Stimulated activated CD4-positive, alpha-beta T cell treated with anti-CD3 and anti-CD28 coated beads, Interleukin-4, amount 100 ng/mL, for 4 hours (primary cell): ENCODE results near the gene DBNL.

Experiments
- DNase-seq, 2 experiments: peaks; one replicate each; pipeline ENCODE4 v3.0.0-alpha.2; 2020

DBNL gene

GRCh38 chr7:44079331-44080021, 35.0 kb downstream of the DBNL start:
- DNase-seq, result no peak

GRCh38 chr7:44080118-44080517, 35.6 kb downstream of the DBNL start:
- no peak for DNase-seq

DNA sequence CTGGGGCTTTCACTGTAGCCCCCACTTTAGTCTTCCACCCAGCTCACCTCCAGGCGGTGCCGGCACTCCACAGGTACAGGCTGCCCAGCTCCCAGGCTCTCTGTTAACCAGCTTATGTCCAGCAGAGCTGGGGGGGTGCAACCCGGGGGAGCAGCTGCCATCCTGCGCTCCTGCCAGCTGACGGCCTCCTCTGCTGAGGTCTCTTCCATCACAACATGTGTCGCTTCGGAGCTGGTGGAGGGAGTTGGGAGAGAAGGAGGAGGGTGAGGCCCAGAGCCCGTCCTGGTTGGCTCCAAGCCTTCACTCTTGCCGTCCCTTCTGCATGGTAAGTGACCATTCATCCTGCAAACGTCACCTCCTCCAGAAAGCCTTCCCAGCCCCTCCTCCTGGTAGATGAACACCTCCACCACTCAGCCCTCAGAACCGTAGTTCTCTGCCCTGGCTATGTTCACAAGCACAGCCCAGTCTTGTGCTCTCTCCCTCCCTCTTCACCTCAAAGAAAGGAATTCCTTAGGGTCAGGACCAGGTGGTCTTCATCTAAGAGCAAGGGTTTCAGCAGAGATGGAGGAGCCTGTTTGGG, 36.3 kb downstream of the DBNL start:
- no peak for DNase-seq

DNA sequence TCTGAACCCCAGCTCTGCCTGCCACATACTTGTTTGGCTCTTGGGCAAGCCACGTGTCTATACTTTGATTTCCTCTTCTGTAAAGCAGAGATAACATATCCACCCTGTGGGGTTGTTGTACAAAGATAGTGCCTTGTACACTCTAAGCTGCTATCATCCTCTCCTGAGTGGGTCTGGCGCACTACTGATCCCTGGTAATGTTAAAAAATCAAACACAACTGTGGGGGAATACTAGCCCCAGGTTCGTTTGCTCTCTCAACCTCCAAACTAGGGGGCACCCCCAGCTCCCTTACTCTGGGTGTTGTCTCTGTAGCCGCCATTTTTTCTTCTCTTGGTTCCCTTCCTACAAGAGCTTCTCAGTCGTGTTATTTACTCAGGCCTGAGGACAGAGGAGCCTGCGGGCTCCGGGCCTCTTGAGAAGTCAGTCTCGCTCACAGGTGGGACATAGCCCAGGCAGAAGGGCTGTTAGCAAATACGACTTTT, 36.8 kb downstream of the DBNL start:
- peak in 1 of 2 experiments; percentile 15 for DNase-seq

DNA sequence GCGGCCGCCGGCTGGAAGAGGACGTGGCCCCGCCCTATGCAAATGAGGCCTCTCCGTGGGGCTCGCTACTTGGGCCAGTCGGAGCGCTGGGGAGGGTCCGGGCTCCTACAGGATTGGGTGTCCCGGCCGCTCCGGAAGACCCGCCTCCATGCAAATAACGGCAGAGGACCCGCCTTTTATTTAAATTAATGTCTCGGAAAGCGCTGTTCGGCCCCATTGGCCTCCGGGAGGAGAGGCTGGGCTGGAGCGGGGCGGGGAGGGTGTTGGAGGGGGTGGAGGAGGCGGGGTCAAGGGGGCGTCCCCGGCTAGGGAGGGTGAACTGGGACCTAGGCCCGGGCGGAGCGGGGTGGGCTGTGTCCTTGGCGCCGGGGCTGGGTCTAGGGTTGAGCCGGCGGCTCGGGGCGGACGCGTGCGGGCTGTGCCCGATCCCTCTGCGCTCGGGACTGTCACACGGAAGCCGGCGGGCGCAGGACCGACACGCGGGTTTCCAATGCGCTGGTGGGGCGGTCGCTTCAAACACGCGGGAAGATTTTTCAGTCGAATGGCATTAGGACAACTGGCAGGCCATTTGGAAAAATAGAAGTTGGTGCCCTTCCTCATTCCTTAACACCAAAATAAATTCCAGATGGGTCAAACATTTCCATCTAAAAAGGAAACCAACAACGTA, 38.2 kb downstream of the DBNL start:
- peak; percentile 96 to 99 for DNase-seq

DNA sequence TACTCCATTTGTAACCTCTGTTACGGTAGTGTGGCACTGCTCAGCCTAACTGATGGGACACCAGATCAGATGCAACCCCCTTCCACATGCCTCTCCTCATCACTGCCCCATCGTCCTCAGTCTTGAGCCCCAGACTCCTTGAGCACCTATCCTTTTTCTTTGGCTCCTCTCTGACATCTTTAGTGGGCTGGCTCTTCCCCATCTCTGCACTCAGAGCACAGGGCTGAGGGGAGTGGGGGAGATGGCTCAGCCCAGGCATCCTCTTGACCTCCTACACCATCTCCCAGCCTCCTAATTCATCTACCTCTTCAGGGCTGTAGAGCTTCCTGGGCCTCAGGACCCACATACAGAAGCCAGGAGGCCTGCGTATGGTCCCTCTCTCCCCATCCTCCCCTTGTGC, 39.3 kb downstream of the DBNL start:
- no peak for DNase-seq

DNA sequence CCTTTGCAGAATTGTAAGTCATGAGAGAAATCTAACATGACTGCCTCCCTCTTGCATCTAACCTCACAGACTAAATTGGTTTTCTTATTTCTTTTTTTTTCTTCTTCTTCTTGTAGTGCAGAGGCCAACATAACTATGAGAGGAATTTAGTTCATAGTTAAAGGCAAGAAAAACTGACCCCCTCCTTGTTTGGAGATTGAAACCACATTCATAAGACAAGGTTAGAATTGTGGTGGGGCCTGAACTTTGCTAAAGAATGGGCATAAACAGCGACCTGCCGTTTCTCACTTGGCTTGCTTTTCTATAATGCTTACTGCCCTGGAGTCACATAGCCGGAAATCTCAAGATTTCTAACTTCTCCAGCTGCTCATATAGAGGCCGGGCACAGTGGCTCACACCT, 40.2 kb downstream of the DBNL start:
- DNase-seq, result no peak

DNA sequence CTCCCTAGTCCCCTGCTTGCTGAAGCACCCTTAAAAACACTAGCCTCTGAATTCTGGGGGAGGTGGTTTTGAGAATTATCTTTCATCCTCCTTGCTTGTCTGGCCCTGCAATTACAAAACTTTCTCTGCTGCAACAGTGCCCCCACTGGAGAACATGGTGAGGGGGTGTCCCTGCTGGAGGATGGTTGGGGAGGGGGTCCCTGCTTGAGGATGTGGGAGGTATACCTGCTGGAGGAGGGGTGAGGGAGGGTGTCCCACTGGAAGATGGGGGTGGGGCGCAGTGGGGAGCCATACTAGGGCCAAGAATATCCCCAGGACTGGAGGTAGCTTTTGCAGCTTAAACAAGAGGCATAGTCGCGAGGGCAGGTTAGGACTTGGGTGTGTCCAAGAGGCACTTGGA, 41.0 kb downstream of the DBNL start:
- DNase-seq, result no peak

DNA sequence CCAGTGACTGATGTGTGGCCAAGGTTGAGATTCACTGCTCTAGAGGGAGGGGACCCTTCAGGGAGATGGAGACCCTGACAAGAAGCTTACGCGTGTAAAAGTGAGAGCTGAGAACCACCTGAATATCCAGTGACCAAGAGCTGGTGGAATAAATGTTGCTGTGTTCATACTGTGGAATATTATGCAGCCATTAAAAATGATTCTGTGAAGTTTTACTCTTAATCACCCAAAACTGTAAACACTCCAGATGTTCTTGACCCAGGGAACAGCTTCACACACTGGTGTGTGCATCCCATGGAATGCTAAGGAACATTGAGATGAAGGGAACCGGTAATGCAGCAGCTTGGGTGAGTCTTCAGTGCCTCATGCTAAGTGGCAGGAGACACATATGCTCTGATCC, 42.1 kb downstream of the DBNL start:
- no peak for DNase-seq

DNA sequence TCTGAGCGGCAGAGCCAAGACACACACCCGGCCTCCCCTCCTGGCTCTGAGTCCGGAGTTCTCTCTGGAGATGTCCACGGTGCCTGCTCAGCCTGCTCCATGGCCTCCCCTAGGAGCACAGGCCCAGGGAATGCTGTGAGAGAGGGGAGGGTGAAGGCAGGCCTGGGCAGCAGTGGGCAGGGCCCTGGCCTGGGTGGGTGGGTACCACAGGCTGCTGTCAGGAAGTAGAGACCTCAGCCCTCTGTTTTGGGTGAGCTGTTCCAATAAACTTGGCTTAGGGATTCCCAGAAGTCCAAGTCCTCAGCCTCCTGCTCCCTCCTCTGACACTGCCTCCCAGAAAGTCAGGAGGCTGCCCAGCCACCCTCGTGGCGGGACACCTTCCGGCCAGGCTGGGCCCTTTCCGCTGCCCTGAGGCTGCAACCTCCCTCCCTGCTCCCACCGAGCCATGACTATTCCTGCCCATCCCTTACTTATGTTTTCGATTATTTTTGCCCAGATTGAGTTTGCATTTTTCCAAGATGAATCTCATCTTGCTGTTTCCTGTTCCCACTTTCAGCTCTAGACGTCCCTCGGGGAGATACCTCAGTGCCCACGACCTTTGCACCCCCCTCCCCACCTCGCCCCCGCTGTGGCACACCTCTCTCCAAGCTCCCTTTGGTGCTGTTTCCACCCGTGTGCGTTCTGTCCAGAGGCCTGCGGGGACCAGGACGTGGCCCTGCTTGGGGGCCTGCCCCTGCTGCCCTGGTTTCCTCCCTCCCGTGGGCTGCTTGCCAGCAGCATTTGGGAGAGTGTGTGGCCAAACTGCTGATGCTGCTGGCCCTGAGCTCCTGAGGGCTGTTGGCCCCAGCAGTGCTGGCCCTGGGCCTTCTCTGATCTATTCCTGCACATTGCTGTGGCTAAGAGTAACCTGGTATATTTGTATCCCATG, 43.7 kb downstream of the DBNL start:
- no peak for DNase-seq

DNA sequence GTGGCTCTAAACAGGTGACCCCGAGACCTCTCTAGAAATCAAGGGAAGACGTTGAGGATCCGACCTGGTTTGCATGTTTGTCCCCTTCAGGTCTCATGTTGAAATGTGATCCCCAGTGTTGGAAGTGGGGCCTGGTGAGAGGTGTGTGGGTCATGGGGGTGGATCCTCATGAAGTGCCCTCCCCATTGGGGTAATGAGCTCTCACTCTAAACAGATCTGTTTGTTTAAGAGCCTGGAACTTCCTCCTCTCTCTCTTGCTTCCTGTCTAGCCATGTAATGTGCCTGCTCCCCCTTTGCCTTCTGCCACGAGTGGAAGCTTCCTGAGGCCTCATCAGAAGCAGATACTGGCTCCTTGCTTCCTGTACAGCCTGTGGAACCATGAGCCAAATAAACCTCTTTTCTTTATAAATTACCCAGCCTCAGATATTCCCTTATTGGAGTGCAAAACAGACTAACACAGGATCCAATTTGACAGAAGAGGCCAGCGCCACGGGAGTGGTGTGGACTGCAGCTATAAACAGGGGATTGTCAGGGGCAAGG, 48.7 kb downstream of the DBNL start:
- no peak for DNase-seq

- no peak for DNase-seq
These were observed 49.9 kb downstream of the DBNL start for GRCh38 chr7:44094365-44094764.

- DNase-seq, result no peak
These were observed 50.5 kb downstream of the DBNL start for GRCh38 chr7:44094883-44095592.

DNA sequence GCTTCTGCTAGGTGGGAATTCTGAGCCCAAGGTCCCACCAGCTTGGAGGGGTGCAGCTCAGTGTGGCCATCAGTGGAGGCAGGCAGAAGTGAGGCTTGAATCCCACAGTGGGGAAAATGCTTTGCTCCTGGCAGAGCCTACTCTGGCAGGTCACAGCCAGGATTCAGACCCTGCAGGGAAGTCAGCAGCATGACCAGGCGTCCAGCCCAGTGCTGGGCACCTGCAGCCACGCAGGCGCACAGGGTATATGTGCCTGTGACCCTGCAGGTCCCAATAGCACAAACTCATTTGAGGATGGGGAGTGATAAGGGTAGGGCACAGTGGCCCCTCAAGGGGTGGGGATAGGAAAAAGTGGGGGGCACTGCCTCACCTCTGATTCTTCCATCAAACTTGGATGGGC, 51.3 kb downstream of the DBNL start:
- no peak for DNase-seq

GRCh38 chr7:44096326-44096881, 51.9 kb downstream of the DBNL start:
- DNase-seq, result no peak

DNA sequence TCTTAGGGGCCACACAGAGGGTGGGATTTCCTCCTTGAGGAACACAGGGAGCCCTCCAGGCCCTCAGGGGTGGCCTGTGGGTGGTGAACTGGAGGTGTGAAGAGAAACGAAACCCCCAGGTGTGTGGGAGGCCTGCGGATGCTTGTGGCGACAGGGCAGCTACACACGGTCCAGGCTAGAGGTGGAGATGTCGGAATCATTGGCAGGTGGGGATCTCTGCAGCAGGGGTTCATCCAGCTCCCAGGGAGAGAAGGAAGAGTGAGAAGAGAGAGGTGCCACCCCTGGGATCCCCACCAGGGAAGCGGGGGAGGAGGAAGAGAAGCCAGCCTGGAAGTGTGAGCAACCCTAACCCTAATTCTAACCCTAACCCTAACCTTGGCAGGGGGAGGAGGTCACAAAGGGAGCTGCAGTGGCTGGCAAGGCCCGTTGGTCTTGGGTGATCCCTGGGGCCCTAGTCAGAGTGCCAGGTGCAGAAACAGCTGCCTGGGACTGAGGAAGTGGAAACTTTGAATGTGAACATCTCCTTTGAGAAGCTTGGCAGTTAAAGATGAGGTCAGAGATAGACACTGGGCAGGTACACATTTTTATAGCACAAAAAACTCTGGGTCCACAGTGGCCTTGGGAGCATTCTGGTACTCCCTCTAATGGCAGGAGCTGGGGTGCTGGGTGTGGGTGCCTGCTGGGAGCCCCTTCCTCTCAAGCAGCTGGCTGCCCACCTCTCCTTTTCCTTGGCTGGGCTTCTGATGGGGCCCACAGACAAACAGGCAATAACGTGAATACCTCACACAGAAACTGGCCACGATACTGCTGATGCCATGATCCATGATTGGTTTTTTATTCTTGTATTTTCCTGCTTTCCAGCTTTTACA, 52.8 kb downstream of the DBNL start:
- no peak for DNase-seq

- no peak for DNase-seq
These were observed 53.9 kb downstream of the DBNL start for GRCh38 chr7:44098092-44099068.

DNA sequence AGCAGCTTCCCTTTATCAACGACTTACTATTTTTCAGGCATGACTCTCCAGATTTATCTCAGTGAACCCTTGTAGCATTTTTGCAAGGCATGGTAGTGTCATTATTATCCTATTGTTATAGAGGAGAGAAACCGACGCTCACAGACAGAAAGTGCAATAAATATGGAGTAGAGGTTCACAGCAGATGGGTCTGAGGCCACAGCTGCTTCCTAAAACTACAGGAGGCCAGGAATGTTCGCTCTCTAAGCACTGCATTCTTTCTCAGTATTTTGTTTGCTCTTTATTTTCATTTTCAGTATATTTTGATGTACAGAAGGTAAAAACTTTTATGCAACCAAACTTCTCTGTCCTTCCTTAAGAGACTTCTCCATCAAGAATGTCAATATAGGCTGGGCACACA, 55.2 kb downstream of the DBNL start:
- DNase-seq, result no peak

GRCh38 chr7:44100458-44101302, 56.2 kb downstream of the DBNL start:
- no peak for DNase-seq
